Measurements from ENCODE around the gene SKIC2.
"Not testable (repeated sequence)": the region's sequence is repeated elsewhere in the genome, so short reads cannot be mapped to it uniquely, and the experiment has no call there.

Gene SKIC2

DNA sequence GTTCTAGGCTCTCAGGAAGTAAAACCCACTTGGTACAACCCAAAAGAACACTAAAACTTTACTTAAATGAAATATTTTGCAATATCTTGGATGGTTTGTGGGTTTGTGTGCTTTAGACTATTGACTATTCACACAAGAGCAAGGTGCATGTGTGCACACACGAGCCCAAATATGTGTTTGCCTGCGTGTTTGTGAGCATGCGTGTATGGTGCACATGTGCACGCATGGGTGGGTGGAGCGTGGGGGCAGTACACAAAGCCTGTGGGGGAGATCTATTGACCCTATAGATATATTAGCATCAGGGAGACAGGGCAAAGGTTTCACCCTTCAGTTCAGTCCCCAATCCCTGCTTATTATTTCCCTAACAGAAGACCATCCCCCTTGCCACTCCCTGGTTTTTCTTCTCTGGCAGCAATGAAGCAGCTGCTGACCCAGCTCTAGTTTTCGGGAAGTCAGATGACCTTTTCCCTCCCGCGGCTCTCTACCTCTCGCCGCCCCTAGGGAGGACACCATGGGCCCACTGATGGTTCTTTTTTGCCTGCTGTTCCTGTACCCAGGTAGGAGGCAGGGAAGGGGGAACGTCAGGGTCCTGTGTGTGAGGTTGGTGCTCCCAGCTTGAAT, 31.6 kb upstream of the SKIC2 start, which contains the start of gene C2:
Gene C2 (plus strand): TSS at position 476 of the 621 bp plus-strand sequence. CDS start 36 bp downstream, at position 512.
- H3K27me3 ChIP-seq (ENCODE audit: control insufficient read depth in 1 of 2, insufficient read depth in 2 of 2, low read length in 2 of 2), result peaks cover 0 to 6% of the 10 kb centered on the region in 2 donors
- H3K36me3 ChIP-seq (ENCODE audit: control insufficient read depth in 2 of 2, insufficient read depth in 2 of 2, low read length in 2 of 2), result no peaks in the 10 kb centered on the region
- H3K9me3 ChIP-seq (ENCODE audit: control insufficient read depth in 2 of 2, low read length in 2 of 2), result no peaks in the 10 kb centered on the region
- H3K27ac ChIP-seq (ENCODE audit: low read length), result no peak within 1 kb of the TSS
- no peaks in the 10 kb centered on the region for H3K4me1 ChIP-seq (ENCODE audit: control insufficient read depth, insufficient read depth, low read length)
- H3K9ac ChIP-seq (ENCODE audit: low read length in 2 of 2), result no peak within 1 kb of the TSS
- peak within 1 kb of the TSS in 1 of 2 donors; percentile 44 for H3K4me3 ChIP-seq (ENCODE audit: low read length in 2 of 2)

DNA sequence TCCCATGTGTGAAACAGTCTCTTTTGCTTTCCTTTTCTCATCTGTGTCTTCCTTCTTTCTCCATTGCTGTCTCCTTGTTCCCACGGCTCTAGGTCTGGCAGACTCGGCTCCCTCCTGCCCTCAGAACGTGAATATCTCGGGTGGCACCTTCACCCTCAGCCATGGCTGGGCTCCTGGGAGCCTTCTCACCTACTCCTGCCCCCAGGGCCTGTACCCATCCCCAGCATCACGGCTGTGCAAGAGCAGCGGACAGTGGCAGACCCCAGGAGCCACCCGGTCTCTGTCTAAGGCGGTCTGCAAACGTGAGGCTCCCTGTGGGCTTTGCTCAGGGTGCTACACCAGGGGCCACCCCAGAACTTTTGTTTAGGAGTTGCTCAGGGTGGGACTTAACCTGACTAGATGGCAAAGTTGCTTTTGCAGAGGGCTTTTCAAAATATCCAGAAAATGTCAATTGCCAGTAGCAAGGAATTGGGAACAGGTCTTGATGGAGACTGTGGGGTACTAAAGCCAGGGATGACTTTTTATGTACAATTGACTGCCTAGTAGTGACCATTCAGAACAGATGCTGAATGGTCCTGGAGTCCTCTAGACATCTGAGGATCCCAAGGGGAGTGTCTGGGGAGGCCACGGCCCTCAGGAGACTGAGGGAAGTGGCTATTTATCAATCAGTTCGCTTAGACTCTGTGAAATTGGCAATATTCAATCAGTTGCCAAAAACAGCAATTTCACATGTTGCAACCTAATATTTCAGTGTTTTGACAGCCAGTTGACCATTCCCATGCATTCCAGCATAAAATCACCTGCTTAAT, 30.9 kb upstream of the SKIC2 start:
- Histone ChIP-seq H3K36me3 (ENCODE audit: control insufficient read depth in 2 of 2, insufficient read depth in 2 of 2, low read length in 2 of 2) (no peaks in the 10 kb centered on the region), H3K4me3 (ENCODE audit: low read length in 2 of 2) (peak overlapping the region in 1 of 2 donors; percentile 44), H3K9me3 (ENCODE audit: control insufficient read depth in 2 of 2, low read length in 2 of 2) (no peaks in the 10 kb centered on the region), H3K27me3 (ENCODE audit: control insufficient read depth in 1 of 2, insufficient read depth in 2 of 2, low read length in 2 of 2) (peaks cover 0 to 6% of the 10 kb centered on the region in 2 donors), H3K9ac (ENCODE audit: low read length in 2 of 2) (no peak overlapping the region), H3K4me1 (ENCODE audit: control insufficient read depth, insufficient read depth, low read length) (no peaks in the 10 kb centered on the region), H3K27ac (ENCODE audit: low read length) (no peak overlapping the region)

- Histone ChIP-seq H3K27me3 (ENCODE audit: control insufficient read depth in 1 of 2, insufficient read depth in 2 of 2, low read length in 2 of 2) (peaks cover 0 to 6% of the 10 kb centered on the region in 2 donors), H3K9ac (ENCODE audit: low read length in 2 of 2) (no peak overlapping the region), H3K9me3 (ENCODE audit: control insufficient read depth in 2 of 2, low read length in 2 of 2) (no peaks in the 10 kb centered on the region), H3K4me1 (ENCODE audit: control insufficient read depth, insufficient read depth, low read length) (no peaks in the 10 kb centered on the region), H3K27ac (ENCODE audit: low read length) (no peak overlapping the region), H3K4me3 (ENCODE audit: low read length in 2 of 2) (no peak overlapping the region), H3K36me3 (ENCODE audit: control insufficient read depth in 2 of 2, insufficient read depth in 2 of 2, low read length in 2 of 2) (no peaks in the 10 kb centered on the region)
Observed at GRCh38 chr6:31928672-31928939, 30.4 kb upstream of the SKIC2 start.

DNA sequence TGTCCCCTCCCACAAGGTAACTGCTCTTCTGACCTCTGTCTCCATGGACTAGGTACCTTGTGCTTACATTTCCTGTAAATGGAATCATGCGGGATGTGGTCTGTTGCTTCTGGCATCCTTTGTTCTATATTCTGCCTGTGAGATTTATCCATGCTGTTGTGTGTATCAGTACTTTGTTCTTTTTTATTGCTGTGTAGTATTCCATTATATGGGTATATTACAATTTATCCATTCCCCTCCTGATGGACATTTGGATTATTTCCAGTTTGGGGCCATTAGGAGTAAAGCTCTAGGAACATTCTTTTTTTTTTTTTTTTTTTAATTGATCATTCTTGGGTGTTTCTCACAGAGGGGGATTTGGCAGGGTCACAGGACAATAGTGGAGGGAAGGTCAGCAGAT, 28.0 kb upstream of the SKIC2 start:
- H3K9me3 ChIP-seq (ENCODE audit: control insufficient read depth in 2 of 2, low read length in 2 of 2), result no peaks in the 10 kb centered on the region

GRCh38 chr6:31932137-31932536, 26.8 kb upstream of the SKIC2 start:
- H3K4me3 ChIP-seq (ENCODE audit: low read length in 2 of 2), result not testable (repeated sequence)

More for the DNA sequence above, 28.0 kb upstream of the SKIC2 start:
- no peaks in the 10 kb centered on the region for H3K36me3 ChIP-seq (ENCODE audit: control insufficient read depth in 2 of 2, insufficient read depth in 2 of 2, low read length in 2 of 2)
- no peak overlapping the region for H3K27ac ChIP-seq (ENCODE audit: low read length)
- H3K27me3 ChIP-seq (ENCODE audit: control insufficient read depth in 1 of 2, insufficient read depth in 2 of 2, low read length in 2 of 2), result peaks cover 0 to 6% of the 10 kb centered on the region in 2 donors
- no peak overlapping the region for H3K4me3 ChIP-seq (ENCODE audit: low read length in 2 of 2)
- no peaks in the 10 kb centered on the region for H3K4me1 ChIP-seq (ENCODE audit: control insufficient read depth, insufficient read depth, low read length)
- no peak overlapping the region for H3K9ac ChIP-seq (ENCODE audit: low read length in 2 of 2)

GRCh38 chr6:31933537-31933936, 25.4 kb upstream of the SKIC2 start:
- Histone ChIP-seq H3K4me3 (ENCODE audit: low read length in 2 of 2) (no peak overlapping the region), H3K27ac (ENCODE audit: low read length) (no peak overlapping the region), H3K9ac (ENCODE audit: low read length in 2 of 2) (no peak overlapping the region), H3K27me3 (ENCODE audit: control insufficient read depth in 1 of 2, insufficient read depth in 2 of 2, low read length in 2 of 2) (peaks cover 0 to 3% of the 10 kb centered on the region in 2 donors), H3K9me3 (ENCODE audit: control insufficient read depth in 2 of 2, low read length in 2 of 2) (no peaks in the 10 kb centered on the region), H3K36me3 (ENCODE audit: control insufficient read depth in 2 of 2, insufficient read depth in 2 of 2, low read length in 2 of 2) (no peaks in the 10 kb centered on the region), H3K4me1 (ENCODE audit: control insufficient read depth, insufficient read depth, low read length) (no peaks in the 10 kb centered on the region)

More at GRCh38 chr6:31932137-31932536, 26.8 kb upstream of the SKIC2 start:
- H3K27me3 ChIP-seq (ENCODE audit: control insufficient read depth in 1 of 2, insufficient read depth in 2 of 2, low read length in 2 of 2); H3K27ac ChIP-seq (ENCODE audit: low read length); H3K9me3 ChIP-seq (ENCODE audit: control insufficient read depth in 2 of 2, low read length in 2 of 2); H3K4me1 ChIP-seq (ENCODE audit: control insufficient read depth, insufficient read depth, low read length); H3K9ac ChIP-seq (ENCODE audit: low read length in 2 of 2); H3K36me3 ChIP-seq (ENCODE audit: control insufficient read depth in 2 of 2, insufficient read depth in 2 of 2, low read length in 2 of 2): not testable (repeated sequence)

GRCh38 chr6:31935021-31935420, 24.0 kb upstream of the SKIC2 start:
- no peaks in the 10 kb centered on the region for H3K4me1 ChIP-seq (ENCODE audit: control insufficient read depth, insufficient read depth, low read length)

GRCh38 chr6:31935823-31936222, 23.2 kb upstream of the SKIC2 start:
- Histone ChIP-seq H3K9me3 (ENCODE audit: control insufficient read depth in 2 of 2, low read length in 2 of 2) (no peaks in the 10 kb centered on the region), H3K9ac (ENCODE audit: low read length in 2 of 2) (no peak overlapping the region), H3K27me3 (ENCODE audit: control insufficient read depth in 1 of 2, insufficient read depth in 2 of 2, low read length in 2 of 2) (peaks cover 0 to 3% of the 10 kb centered on the region in 2 donors), H3K36me3 (ENCODE audit: control insufficient read depth in 2 of 2, insufficient read depth in 2 of 2, low read length in 2 of 2) (no peaks in the 10 kb centered on the region), H3K27ac (ENCODE audit: low read length) (no peak overlapping the region), H3K4me3 (ENCODE audit: low read length in 2 of 2) (no peak overlapping the region), H3K4me1 (ENCODE audit: control insufficient read depth, insufficient read depth, low read length) (no peaks in the 10 kb centered on the region)

More at GRCh38 chr6:31935021-31935420, 24.0 kb upstream of the SKIC2 start:
- no peak overlapping the region for H3K27ac ChIP-seq (ENCODE audit: low read length)
- H3K36me3 ChIP-seq (ENCODE audit: control insufficient read depth in 2 of 2, insufficient read depth in 2 of 2, low read length in 2 of 2), result no peaks in the 10 kb centered on the region
- H3K4me3 ChIP-seq (ENCODE audit: low read length in 2 of 2), result no peak overlapping the region
- peaks cover 0 to 3% of the 10 kb centered on the region in 2 donors for H3K27me3 ChIP-seq (ENCODE audit: control insufficient read depth in 1 of 2, insufficient read depth in 2 of 2, low read length in 2 of 2)
- no peaks in the 10 kb centered on the region for H3K9me3 ChIP-seq (ENCODE audit: control insufficient read depth in 2 of 2, low read length in 2 of 2)
- no peak overlapping the region for H3K9ac ChIP-seq (ENCODE audit: low read length in 2 of 2)

DNA sequence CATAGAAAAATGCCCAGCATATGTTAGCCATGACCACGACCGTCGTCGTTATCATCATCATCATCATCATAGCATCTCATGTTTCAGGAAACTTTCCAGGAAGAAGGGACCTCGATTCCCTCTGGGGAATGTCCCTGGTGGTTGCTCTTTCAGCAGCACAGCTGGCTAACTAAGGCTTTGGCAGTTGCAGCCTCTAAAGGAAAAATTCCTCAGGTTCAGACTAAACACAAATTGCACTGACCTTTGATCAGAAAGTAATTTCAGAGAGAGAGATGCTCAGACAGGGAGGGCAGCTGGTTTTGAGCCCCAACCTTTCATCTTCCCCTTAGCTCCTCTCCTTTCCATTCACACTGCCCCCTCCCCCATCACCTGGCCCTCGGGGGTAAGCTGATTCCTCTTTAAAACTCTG, 18.7 kb upstream of the SKIC2 start:
- H3K27me3 ChIP-seq (ENCODE audit: control insufficient read depth in 1 of 2, insufficient read depth in 2 of 2, low read length in 2 of 2), result peaks cover 2 to 9% of the 10 kb centered on the region in 2 donors

GRCh38 chr6:31943742-31944141, 15.2 kb upstream of the SKIC2 start:
- no peaks in the 10 kb centered on the region for H3K36me3 ChIP-seq (ENCODE audit: control insufficient read depth in 2 of 2, insufficient read depth in 2 of 2, low read length in 2 of 2)
- H3K9ac ChIP-seq (ENCODE audit: low read length in 2 of 2), result no peak overlapping the region
- peaks cover 16% of the 10 kb centered on the region for H3K4me1 ChIP-seq (ENCODE audit: control insufficient read depth, insufficient read depth, low read length)
- no peak overlapping the region for H3K27ac ChIP-seq (ENCODE audit: low read length)
- H3K4me3 ChIP-seq (ENCODE audit: low read length in 2 of 2), result no peak overlapping the region
- H3K9me3 ChIP-seq (ENCODE audit: control insufficient read depth in 2 of 2, low read length in 2 of 2), result no peaks in the 10 kb centered on the region
- peaks cover 2 to 9% of the 10 kb centered on the region in 2 donors for H3K27me3 ChIP-seq (ENCODE audit: control insufficient read depth in 1 of 2, insufficient read depth in 2 of 2, low read length in 2 of 2)

More for the DNA sequence above, 18.7 kb upstream of the SKIC2 start:
- H3K4me1 ChIP-seq (ENCODE audit: control insufficient read depth, insufficient read depth, low read length), result peaks cover 3% of the 10 kb centered on the region
- H3K27ac ChIP-seq (ENCODE audit: low read length), result no peak overlapping the region
- H3K36me3 ChIP-seq (ENCODE audit: control insufficient read depth in 2 of 2, insufficient read depth in 2 of 2, low read length in 2 of 2), result no peaks in the 10 kb centered on the region
- no peak overlapping the region for H3K9ac ChIP-seq (ENCODE audit: low read length in 2 of 2)
- H3K4me3 ChIP-seq (ENCODE audit: low read length in 2 of 2), result no peak overlapping the region
- no peaks in the 10 kb centered on the region for H3K9me3 ChIP-seq (ENCODE audit: control insufficient read depth in 2 of 2, low read length in 2 of 2)

- no peaks in the 10 kb centered on the region for H3K9me3 ChIP-seq (ENCODE audit: control insufficient read depth in 2 of 2, low read length in 2 of 2)
- H3K36me3 ChIP-seq (ENCODE audit: control insufficient read depth in 2 of 2, insufficient read depth in 2 of 2, low read length in 2 of 2), result no peaks in the 10 kb centered on the region
- peaks cover 2 to 9% of the 10 kb centered on the region in 2 donors for H3K27me3 ChIP-seq (ENCODE audit: control insufficient read depth in 1 of 2, insufficient read depth in 2 of 2, low read length in 2 of 2)
- peak overlapping the region in 1 of 2 donors; percentile 66 for H3K4me3 ChIP-seq (ENCODE audit: low read length in 2 of 2)
- no peak overlapping the region for H3K9ac ChIP-seq (ENCODE audit: low read length in 2 of 2)
- H3K4me1 ChIP-seq (ENCODE audit: control insufficient read depth, insufficient read depth, low read length), result peaks cover 16% of the 10 kb centered on the region
- H3K27ac ChIP-seq (ENCODE audit: low read length), result peak overlapping the region; percentile 53
Observed at GRCh38 chr6:31945154-31945506, 13.8 kb upstream of the SKIC2 start.

Data from stomach smooth muscle (tissue), 2 donors.